ENCODE data around the gene RNF207. TPM values are rescaled to one million over a fixed set of nuclear protein-coding genes. Genes with fewer than 3 reads are reported as not detected.

Gene RNF207
- total and polyA plus RNA-seq, 10 of the 15 experiments (the other 5 are each of a cell fraction or from before 2014, with no cell fraction given): 1.7 to 36.4 (median 13.1) TPM

GRCh38 chr1:6197746-6198427 lies 8.0 kb upstream of the RNF207 start:
- POLR2A ChIA-PET: interaction anchor here (1.9 kb wide), 1 partner anchor 9 kb away, joined by 5 read pairs; no protein-coding TSS in a partner anchor
- H3K79me2 ChIP-seq (ENCODE audit: control insufficient read depth, insufficient read depth, low read length): peaks cover 49% of the 10 kb centered on the region
- H4K20me1 ChIP-seq (ENCODE audit: control insufficient read depth, insufficient read depth): no peaks in the 10 kb centered on the region
- H3K9ac ChIP-seq (ENCODE audit: control insufficient read depth, insufficient read depth, low read length): peak overlapping the region; percentile 100
- SMC1A ChIA-PET (ENCODE audit: uncharacterized antibody, unreplicated experiment): interaction anchor here (0.7 kb wide), 1 partner anchor 9 kb away, joined by 3 read pairs; no protein-coding TSS in a partner anchor
- CTCF ChIA-PET: interaction anchor here (0.6 to 2.9 kb wide), 6 partner anchors 8 to 486 kb away, joined by 3 to 11 read pairs (median 8); no protein-coding TSS in a partner anchor
- in situ Hi-C loops (cut with MboI) (no loop called here), intact Hi-C loops (cut with micrococcal nuclease; ENCODE audit: unreplicated experiment) (loop anchor here (5.0 kb wide), 1 partner anchor 171 kb away; no protein-coding TSS in a partner anchor)
- peak overlapping the region; percentile 72 for H3K4me2 ChIP-seq (ENCODE audit: control insufficient read depth, insufficient read depth)
- peaks cover 6% of the 10 kb centered on the region for H3K4me1 ChIP-seq (ENCODE audit: control insufficient read depth, insufficient read depth, low read length)
- TF ChIP-seq ZBTB40 (IDR thresholded peaks at IDR 0.05; ENCODE audit: borderline replicate concordance) (no peak), ZNF207 (IDR thresholded peaks at IDR 0.05; ENCODE audit: borderline replicate concordance) (no peak), LARP7 (IDR thresholded peaks at IDR 0.05) (no peak), RUNX3 (IDR thresholded peaks at IDR 0.05; ENCODE audit: low read length) (no peak), EGR1 (IDR thresholded peaks at IDR 0.05; ENCODE audit: borderline replicate concordance in 1 of 2, low read depth in 2 of 2, low read length in 2 of 2) (no peak), NR2F1 (conservative IDR thresholded peaks at IDR 0.05) (0 out of 2 replicates have a peak, but pooled peaks have one; percentile 19)
- H2AFZ ChIP-seq (ENCODE audit: control insufficient read depth, low read depth, low read length): no peak overlapping the region
- peak overlapping the region; percentile 93 for H3K4me3 ChIP-seq
- H3K27me3 ChIP-seq (replicated peaks in 1 of 2; ENCODE audit: control insufficient read depth in 2 of 2, insufficient read depth in 2 of 2, low read length in 1 of 2): no peaks in the 10 kb centered on the region
- no peak for FAIRE-seq
- RAD21 ChIA-PET (ENCODE audit: unreplicated experiment): no interaction called here
- no TSS peak for BruUV-seq (replicated peaks)
- peak overlapping the region; percentile 85 for H3K27ac ChIP-seq (ENCODE audit: control insufficient read depth, insufficient read depth)
- WGBS (ENCODE audit: insufficient coverage, insufficient replicate concordance, low lambda C conversion rate, missing lambda C conversion rate): 21% methylated on average over 6 of the region's 6 CpGs
- DNase-seq (ENCODE audit: low read depth, low spot score): no peak
- ATAC-seq: no peak
- peaks cover 7 to 24% of the 10 kb centered on the region in 2 experiments for H3K36me3 ChIP-seq (ENCODE audit: control insufficient read depth in 2 of 2, insufficient read depth in 2 of 2, low read length in 1 of 2)
- no peaks in the 10 kb centered on the region for H3K9me3 ChIP-seq (replicated peaks; ENCODE audit: control insufficient read depth, insufficient read depth, low read length)

All from GM12878 (cell line).